ENCODE data around the gene RAB37. TPM values are rescaled to one million over a fixed set of nuclear protein-coding genes. Genes with fewer than 3 reads are reported as not detected.

The RAB37 gene
- total RNA-seq, 1 experiment from 2014 or later = 2.5 TPM

DNA sequence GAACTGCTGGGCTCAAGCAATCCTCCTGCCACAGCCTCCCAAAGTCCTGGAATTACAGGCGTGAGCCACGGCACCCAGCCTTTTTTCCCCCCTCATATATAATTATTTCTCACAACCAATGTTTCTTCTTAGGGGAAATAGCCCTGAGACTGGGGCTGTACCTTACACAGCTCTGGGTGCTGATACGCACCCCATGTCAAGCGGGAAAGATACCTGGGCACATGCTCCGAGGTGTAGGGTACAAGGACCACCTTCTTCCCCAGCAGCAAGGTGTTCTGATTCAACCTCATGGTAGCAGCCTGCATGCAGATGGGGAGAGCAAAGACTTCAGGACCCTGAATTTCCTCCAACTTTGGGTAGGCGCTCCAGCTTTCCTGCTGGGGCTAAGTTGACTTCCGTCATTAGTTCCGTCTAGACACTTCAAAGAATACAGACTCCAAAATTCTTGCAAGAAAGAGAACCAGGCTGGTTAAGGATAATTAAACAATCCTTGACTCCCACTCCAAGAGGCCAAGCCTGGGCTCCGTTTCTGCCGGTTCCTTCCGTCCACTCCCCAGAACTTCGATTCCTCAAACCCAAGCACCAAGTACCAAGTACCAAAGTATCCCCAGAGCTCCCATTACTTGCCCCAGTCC is 38.5 kb downstream of the RAB37 start:
- no peaks in the 10 kb centered on the region for H4K20me1 ChIP-seq (ENCODE audit: control insufficient read depth, insufficient read depth, insufficient read length)

More for the DNA sequence above, 38.5 kb downstream of the RAB37 start:
- Mint-ChIP-seq H3K36me3 (ENCODE audit: insufficient read depth in 1 of 3, low read depth in 3 of 3) (peaks cover 18 to 43% (median 41%) of the 10 kb centered on the region in 3 experiments), H3K4me3 (peak overlapping the region; percentile 91 to 95), H3K27me3 (ENCODE audit: low read depth) (no peaks in the 10 kb centered on the region), H3K27ac (peak overlapping the region; percentile 89 to 97 (median 93); a peak in 6 of 7 replicates), H3K9me3 (no peaks in the 10 kb centered on the region), H3K4me1 (peaks cover 9 to 18% of the 10 kb centered on the region in 2 experiments)
- no peak overlapping the region for H2AK5ac ChIP-seq (ENCODE audit: insufficient read length, low read length)
- no peak overlapping the region for H4K5ac ChIP-seq (ENCODE audit: insufficient read length, low read depth, low read length)
- H3K79me2 ChIP-seq (ENCODE audit: insufficient read depth, low read length) = no peaks in the 10 kb centered on the region
- no peaks in the 10 kb centered on the region for H3K27me3 ChIP-seq (ENCODE audit: insufficient read depth, low read length)
- no peak overlapping the region for H2BK15ac ChIP-seq (ENCODE audit: low read depth, low read length)
- no peaks in the 10 kb centered on the region for H3K79me1 ChIP-seq (ENCODE audit: insufficient read depth, low read depth, low read length, poor library complexity, severe bottlenecking)
- no peak overlapping the region for H3K14ac ChIP-seq (ENCODE audit: insufficient read depth, low read length)
- no peak overlapping the region for H3K18ac ChIP-seq (ENCODE audit: insufficient read length, low read depth, low read length)
- no peak overlapping the region for H4K8ac ChIP-seq (replicated peaks; ENCODE audit: insufficient read length, low read depth, low read length)
- DNase-seq = no peak
- WGBS (ENCODE audit: extremely low coverage, insufficient read length, low lambda C conversion rate) = no CpG with 5 or more reads among the region's 12 CpGs
- no peak overlapping the region for H2BK5ac ChIP-seq (ENCODE audit: insufficient read length, low read length)
- H2BK120ac ChIP-seq (ENCODE audit: low read depth, low read length, poor library complexity, severe bottlenecking) = no peak overlapping the region
- H3K9ac ChIP-seq (ENCODE audit: extremely low read depth, insufficient read length, low read length) = peak overlapping the region; percentile 57
- H2BK12ac ChIP-seq (ENCODE audit: insufficient read length, low read depth, low read length) = no peak overlapping the region
- no peak overlapping the region for H2BK20ac ChIP-seq (ENCODE audit: low read depth, low read length, poor library complexity, severe bottlenecking)
- no peak for TF ChIP-seq CTCF (conservative IDR thresholded peaks at IDR 0.05)
- H4K91ac ChIP-seq (ENCODE audit: insufficient read length, low read depth, low read length) = no peak overlapping the region
- no peak overlapping the region for H3T11ph ChIP-seq (ENCODE audit: low read length)
- no peak overlapping the region for H2AFZ ChIP-seq (ENCODE audit: low read length)
- H3K56ac ChIP-seq (ENCODE audit: insufficient read length, low read depth, low read length) = no peak overlapping the region
- H3K4me1 ChIP-seq (ENCODE audit: insufficient read depth, low read length) = no peaks in the 10 kb centered on the region; the same call in 1 of the 2 replicates
- H3K23ac ChIP-seq (ENCODE audit: insufficient read length, low read depth, low read length) = no peak overlapping the region
- peak overlapping the region; percentile 10 for H3K27ac ChIP-seq (ENCODE audit: insufficient read length, low read depth, low read length)
- peaks cover 10% of the 10 kb centered on the region for H3K23me2 ChIP-seq (ENCODE audit: insufficient read length, low read depth, low read length, poor library complexity, severe bottlenecking)
- H3K4ac ChIP-seq (ENCODE audit: low read depth, low read length) = no peak overlapping the region
- peak overlapping the region; percentile 88 for H3K4me2 ChIP-seq (ENCODE audit: insufficient read depth, insufficient read length, low read length)
- no peaks in the 10 kb centered on the region for H3K9me3 ChIP-seq (ENCODE audit: control insufficient read depth, low read depth, low read length)

Data from H9 (cell line).